SH-SY5Y (cell line): Measurements from ENCODE around the gene RAB6B.

Experiments
- GATA2 ChIP-seq: IDR thresholded peaks from 2 replicates; pipeline ENCODE4 v1.6.1; 2011; ENCODE audit warnings: mild to moderate bottlenecking, low read depth, low read length
- GATA3 ChIP-seq: IDR thresholded peaks from 2 replicates; pipeline ENCODE4 v1.6.1; 2011; ENCODE audit warnings: low read depth, mild to moderate bottlenecking, low read length, moderate library complexity

RAB6B gene

DNA sequence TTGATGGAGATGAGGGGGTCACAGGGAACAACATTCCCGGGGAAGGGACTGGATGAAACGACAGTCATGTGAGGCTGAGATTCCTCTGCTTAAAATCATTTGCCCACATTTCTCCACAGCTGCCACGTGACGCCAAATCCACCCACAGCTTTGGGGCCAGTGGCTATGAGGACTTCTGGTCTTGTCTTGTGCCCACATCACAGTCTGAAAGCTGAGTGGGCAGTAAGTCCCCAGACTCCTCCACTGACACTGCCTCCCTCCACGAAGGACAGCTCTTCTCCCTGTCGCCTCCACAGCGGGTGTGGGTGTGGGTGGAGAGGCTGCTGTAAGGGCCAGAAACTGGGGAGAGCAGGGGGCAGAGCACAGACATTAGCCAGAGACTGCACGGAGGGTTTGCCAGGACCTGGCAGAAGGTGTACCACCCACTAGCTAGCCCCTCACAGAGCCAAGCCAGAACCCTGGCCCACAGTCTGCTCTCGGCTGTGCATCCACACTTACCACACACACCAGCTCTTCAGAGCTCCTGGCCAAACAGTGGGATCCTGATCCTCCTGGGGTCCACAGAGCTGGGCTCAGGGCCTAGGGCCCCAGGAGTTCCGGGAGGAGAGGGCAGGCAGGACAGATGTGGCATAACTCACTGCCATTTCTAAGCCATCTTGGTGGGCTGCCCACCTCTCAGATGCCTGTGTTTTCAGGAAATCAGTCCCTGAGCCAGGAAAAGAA is 24.2 kb downstream of the RAB6B start:
- TF ChIP-seq GATA3 (no peak), GATA2 (no peak)

- no peak for TF ChIP-seq GATA3
- TF ChIP-seq GATA2: no peak
Measured at GRCh38 chr3:133870822-133871221, 24.9 kb downstream of the RAB6B start.

DNA sequence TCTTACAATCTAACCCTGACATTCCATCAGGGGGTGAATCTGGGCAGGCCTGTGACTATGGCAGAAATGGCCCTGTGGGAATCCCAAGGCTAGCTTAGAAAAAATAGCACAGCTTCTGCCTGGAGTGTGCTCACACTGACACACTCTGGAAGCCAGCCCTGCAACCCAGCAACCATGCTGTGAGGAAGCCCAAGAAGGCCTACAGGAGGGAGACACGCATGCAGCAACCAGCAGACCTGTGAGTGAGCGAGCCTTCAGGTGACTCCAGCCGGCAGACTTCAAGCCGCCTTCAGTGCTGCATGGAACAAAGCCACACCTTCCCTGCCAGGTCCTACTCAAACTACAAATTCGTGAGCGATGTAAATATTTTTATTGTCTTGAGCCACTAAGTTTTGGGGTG is 26.1 kb downstream of the RAB6B start:
- TF ChIP-seq GATA3: no peak
- no peak for TF ChIP-seq GATA2

- TF ChIP-seq GATA3: no peak
- TF ChIP-seq GATA2: no peak
Measured at GRCh38 chr3:133868758-133869475, 26.8 kb downstream of the RAB6B start.

- no peak for TF ChIP-seq GATA2
- no peak for TF ChIP-seq GATA3
Measured at GRCh38 chr3:133868186-133868585, 27.5 kb downstream of the RAB6B start.

DNA sequence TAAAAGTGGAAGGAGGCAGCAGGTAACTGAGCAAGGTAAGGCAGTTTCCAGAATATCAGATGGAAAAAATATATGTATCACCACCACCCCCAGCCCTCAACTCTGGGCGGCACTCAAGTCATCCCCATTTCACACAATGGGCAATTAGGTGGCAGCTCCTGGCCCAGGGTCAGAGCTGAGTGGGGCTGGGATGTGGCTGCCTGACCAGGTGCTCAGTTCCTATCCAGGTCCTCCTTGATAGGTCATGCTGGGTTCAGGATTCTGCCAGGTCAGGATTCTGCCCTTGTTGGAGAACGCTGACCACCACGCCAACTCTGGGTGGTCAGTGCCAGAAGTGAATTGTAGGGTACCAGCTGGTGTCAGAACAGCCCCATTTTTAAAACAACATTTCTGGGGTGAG is 29.5 kb downstream of the RAB6B start:
- TF ChIP-seq GATA3: no peak
- no peak for TF ChIP-seq GATA2

DNA sequence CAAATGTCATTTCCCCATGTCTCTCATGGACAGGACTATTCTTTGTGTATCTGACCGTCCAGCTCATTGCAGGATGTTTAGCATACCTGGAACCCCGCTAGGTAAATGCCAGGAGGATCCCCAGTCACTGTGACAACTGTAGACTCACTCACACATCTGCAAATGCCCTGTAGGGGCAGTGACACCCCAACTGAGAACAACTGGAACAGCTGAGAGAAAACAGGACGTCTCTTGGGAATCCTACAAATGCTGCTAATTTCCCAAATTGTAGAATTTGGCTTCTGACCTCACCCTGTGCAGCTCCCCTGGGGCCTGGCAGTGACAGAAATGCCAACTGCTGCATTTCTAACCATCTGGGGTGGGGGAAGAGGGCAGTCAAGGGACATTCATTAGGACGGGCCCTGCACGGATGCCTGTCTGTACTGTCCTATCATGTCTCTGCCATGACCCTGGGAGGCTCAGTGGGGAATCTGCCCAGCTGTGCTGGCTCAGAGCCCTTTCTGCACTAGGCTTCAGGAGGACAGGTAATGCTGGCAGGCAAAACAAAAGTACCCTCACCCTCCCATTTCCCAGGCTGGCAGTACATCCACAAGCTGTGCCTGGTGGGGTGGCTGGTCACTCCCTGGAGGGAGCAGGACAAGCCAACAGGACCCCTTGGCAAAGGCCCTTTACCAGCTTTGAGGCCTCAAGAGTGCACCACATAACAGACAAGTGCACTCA is 30.4 kb downstream of the RAB6B start:
- no peak for TF ChIP-seq GATA2
- no peak for TF ChIP-seq GATA3

GRCh38 chr3:133864616-133865015 is 31.1 kb downstream of the RAB6B start:
- no peak for TF ChIP-seq GATA3
- no peak for TF ChIP-seq GATA2

- TF ChIP-seq GATA3 (no peak), GATA2 (no peak)
Measured at GRCh38 chr3:133863911-133864310, 31.8 kb downstream of the RAB6B start.

GRCh38 chr3:133862161-133862560 is 33.5 kb downstream of the RAB6B start:
- TF ChIP-seq GATA2 (no peak), GATA3 (no peak)

DNA sequence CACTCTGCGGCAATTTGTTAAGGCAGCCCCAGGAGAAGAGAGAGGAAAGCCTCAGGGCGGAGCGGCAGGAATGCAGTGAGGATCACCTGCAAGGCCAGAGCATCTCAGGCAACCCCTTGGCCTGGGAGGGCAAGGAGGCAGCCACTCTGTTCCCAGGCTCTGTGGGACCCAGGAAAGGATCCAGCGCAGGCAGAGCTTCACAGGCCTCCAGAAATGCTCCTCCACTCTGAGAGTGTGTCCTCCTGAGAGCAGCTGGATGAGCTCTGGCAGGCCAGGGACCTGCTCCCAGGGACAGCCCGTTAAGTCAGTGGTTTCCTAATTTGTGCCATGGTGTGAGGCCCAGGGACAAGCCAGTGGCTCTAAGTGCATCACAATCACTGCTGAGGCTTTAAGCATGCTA is 35.2 kb downstream of the RAB6B start:
- no peak for TF ChIP-seq GATA2
- no peak for TF ChIP-seq GATA3

GRCh38 chr3:133859381-133860234 is 36.1 kb downstream of the RAB6B start:
- no peak for TF ChIP-seq GATA3
- TF ChIP-seq GATA2: no peak

DNA sequence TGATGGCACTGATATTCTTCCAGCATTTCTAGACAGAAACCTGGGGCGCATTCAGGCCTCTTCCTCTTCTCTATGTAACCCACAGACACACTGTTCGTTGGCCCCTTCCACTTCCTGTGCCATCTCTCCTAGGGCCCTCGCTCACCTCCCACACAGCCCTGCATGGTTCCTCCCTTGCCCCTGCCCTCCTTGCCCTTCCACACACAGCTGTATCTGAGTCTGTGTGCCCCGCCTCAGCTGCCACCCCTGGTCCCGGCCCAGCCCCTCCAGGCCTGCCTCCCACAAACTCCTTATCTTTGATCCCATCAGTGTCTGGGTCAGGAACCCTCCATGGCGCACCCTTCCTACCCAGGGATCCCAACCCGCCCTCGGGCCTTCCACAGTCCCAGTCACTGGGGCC is 37.9 kb downstream of the RAB6B start:
- TF ChIP-seq GATA2 (0 out of 2 replicates have a peak, but pooled peaks have one; percentile 16), GATA3 (no peak)

DNA sequence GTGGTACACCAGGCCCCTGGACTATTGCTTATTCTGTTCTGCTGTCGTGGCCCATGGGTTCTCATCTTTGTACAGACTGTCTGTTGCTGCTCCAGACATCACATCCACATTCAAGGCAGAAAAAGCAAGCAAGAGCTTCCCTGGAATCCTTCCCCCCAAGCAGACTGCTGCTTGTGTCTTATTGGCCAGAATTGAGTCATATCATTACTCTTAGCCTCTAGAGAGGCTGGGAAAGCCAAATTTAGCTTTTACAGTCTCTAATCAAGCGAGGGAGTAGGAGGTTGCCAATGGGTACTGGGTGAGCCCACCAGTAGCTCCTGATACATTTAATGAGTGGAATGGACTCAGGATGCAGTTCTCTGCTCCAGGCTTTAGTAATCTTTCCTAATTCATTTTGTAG is 39.4 kb downstream of the RAB6B start:
- no peak for TF ChIP-seq GATA3
- no peak for TF ChIP-seq GATA2

- no peak for TF ChIP-seq GATA3
- TF ChIP-seq GATA2: no peak
Measured at GRCh38 chr3:133855772-133856171, 39.9 kb downstream of the RAB6B start.
